MCF 10A (cell line): Measurements from ENCODE around the gene LRRC7. TPM values are rescaled to one million over a fixed set of nuclear protein-coding genes. Genes with fewer than 3 reads are reported as not detected.

Experiments used
- BruUV-seq: library from RNA; stranded (reverse); fragments of 400-500 nt; replicated peaks from 2 replicates; lab custom pipeline; 2021; lab: Mats Ljungman, UMichigan
- CTCF ChIA-PET: fragments of 300-600 bp; sonication (Branson Sonifier 250); formaldehyde crosslinking; extraction: SDS; loops from one replicate; lab custom pipeline; 2021; ENCODE audit warnings: antibody characterized with exemption, inconsistent platforms; lab: Yijun Ruan, JAX
- POLR2A ChIA-PET: fragments of 300-600, 350-650 bp; sonication (Branson Sonifier 250); formaldehyde crosslinking; extraction: SDS; loops from one replicate; lab custom pipeline; 2020; ENCODE audit warnings: antibody characterized with exemption, inconsistent platforms; lab: Yijun Ruan, JAX
- DNase-seq: peaks from one replicate; pipeline ENCODE4 v3.0.0-alpha.2; 2018; ENCODE audit not compliant: unreplicated experiment
- H3K27ac Mint-ChIP-seq: one replicate; pipeline ENCODE4 v1.8.0; 2022; ENCODE audit warnings: mild to moderate bottlenecking, low read depth, mixed read lengths; ENCODE audit not compliant: unreplicated experiment
- H3K27me3 Mint-ChIP-seq: one replicate; pipeline ENCODE4 v1.8.0; 2022; ENCODE audit warnings: mixed read lengths; ENCODE audit not compliant: insufficient read depth, unreplicated experiment
- H3K36me3 Mint-ChIP-seq: one replicate; pipeline ENCODE4 v1.8.0; 2022; ENCODE audit warnings: mild to moderate bottlenecking, moderate library complexity, mixed read lengths; ENCODE audit not compliant: insufficient read depth, unreplicated experiment
- H3K4me1 Mint-ChIP-seq: one replicate; pipeline ENCODE4 v1.8.0; 2022; ENCODE audit warnings: mixed read lengths; ENCODE audit not compliant: insufficient read depth, unreplicated experiment
- H3K4me3 Mint-ChIP-seq: one replicate; pipeline ENCODE4 v1.8.0; 2022; ENCODE audit warnings: mild to moderate bottlenecking, moderate library complexity, mixed read lengths; ENCODE audit not compliant: unreplicated experiment
- H3K9me3 Mint-ChIP-seq: one replicate; pipeline ENCODE4 v1.8.0; 2022; ENCODE audit warnings: mixed read lengths; ENCODE audit not compliant: unreplicated experiment
- intact Hi-C: fragments of 100-400 bp; cut with micrococcal nuclease; formaldehyde crosslinking; loops from 2 replicates; pipeline ENCODE4 v1.14.1; 2022
- total RNA-seq: library from RNA; stranded (reverse); gene quantifications from 2 replicates; pipeline ENCODE4 v1.2.3, GENCODE V29; 2022
- TF ChIP-seq, protein P1 (sequence below): fragments of 200-600 bp; IDR thresholded peaks from one replicate; pipeline ENCODE4 v1.8.0; 2022; ENCODE audit warnings: antibody characterized with exemption, mild to moderate bottlenecking; ENCODE audit not compliant: unreplicated experiment

Gene LRRC7
- total RNA-seq, 1 experiment from 2014 or later: not detected

GRCh38 chr1:70101231-70101630 is 533.5 kb downstream of the LRRC7 start:
- no peaks in the 10 kb centered on the region for H3K4me1 Mint-ChIP-seq
- H3K4me3 Mint-ChIP-seq: no peak overlapping the region
- BruUV-seq: no TSS peak
- no peaks in the 10 kb centered on the region for H3K9me3 Mint-ChIP-seq
- H3K27me3 Mint-ChIP-seq: peaks cover 59% of the 10 kb centered on the region
- no peak overlapping the region for H3K27ac Mint-ChIP-seq
- TF ChIP-seq, protein P1, sequence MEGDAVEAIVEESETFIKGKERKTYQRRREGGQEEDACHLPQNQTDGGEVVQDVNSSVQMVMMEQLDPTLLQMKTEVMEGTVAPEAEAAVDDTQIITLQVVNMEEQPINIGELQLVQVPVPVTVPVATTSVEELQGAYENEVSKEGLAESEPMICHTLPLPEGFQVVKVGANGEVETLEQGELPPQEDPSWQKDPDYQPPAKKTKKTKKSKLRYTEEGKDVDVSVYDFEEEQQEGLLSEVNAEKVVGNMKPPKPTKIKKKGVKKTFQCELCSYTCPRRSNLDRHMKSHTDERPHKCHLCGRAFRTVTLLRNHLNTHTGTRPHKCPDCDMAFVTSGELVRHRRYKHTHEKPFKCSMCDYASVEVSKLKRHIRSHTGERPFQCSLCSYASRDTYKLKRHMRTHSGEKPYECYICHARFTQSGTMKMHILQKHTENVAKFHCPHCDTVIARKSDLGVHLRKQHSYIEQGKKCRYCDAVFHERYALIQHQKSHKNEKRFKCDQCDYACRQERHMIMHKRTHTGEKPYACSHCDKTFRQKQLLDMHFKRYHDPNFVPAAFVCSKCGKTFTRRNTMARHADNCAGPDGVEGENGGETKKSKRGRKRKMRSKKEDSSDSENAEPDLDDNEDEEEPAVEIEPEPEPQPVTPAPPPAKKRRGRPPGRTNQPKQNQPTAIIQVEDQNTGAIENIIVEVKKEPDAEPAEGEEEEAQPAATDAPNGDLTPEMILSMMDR: no peak
- CTCF ChIA-PET: no interaction called here
- H3K36me3 Mint-ChIP-seq: no peaks in the 10 kb centered on the region
- POLR2A ChIA-PET: no interaction called here
- DNase-seq: no peak
- intact Hi-C loops: no loop called here

GRCh38 chr1:70101774-70102173 is 534.1 kb downstream of the LRRC7 start:
- POLR2A ChIA-PET: no interaction called here
- no peaks in the 10 kb centered on the region for H3K36me3 Mint-ChIP-seq
- H3K27ac Mint-ChIP-seq: no peak overlapping the region
- peaks cover 59% of the 10 kb centered on the region for H3K27me3 Mint-ChIP-seq
- BruUV-seq: no TSS peak
- DNase-seq: no peak
- intact Hi-C loops: no loop called here
- CTCF ChIA-PET: no interaction called here
- TF ChIP-seq, protein P1: no peak
- no peak overlapping the region for H3K4me3 Mint-ChIP-seq
- no peaks in the 10 kb centered on the region for H3K9me3 Mint-ChIP-seq
- no peaks in the 10 kb centered on the region for H3K4me1 Mint-ChIP-seq

DNA sequence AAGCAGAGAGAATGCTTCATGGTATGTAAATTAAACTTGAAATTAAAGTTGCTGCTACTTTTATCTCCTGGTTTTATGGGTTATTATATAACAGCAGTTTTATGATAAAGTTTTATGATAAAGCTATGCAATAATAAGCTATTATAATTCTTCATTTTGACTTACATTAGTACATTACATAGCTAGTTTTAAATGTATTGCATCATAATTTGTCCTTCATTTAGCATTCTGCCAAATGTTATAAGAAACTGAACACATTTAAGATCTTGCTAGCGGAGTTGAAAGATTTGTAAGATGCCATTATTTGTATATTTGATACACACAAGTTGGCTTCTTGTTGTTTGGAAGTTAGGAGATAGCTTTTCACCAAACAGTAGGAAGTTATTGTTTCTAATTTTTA is 536.0 kb downstream of the LRRC7 start:
- H3K4me1 Mint-ChIP-seq: no peaks in the 10 kb centered on the region
- intact Hi-C loops: no loop called here

GRCh38 chr1:70109241-70109640 is 541.5 kb downstream of the LRRC7 start:
- H3K4me3 Mint-ChIP-seq: no peak overlapping the region
- ChIA-PET CTCF (no interaction called here), POLR2A (interaction anchor here (0.7 kb wide), 2 partner anchors 53 to 171 kb away, joined by 3 to 4 read pairs; no protein-coding TSS in a partner anchor)
- intact Hi-C loops: no loop called here
- BruUV-seq: no TSS peak
- TF ChIP-seq, protein P1: no peak
- no peaks in the 10 kb centered on the region for H3K36me3 Mint-ChIP-seq
- H3K27me3 Mint-ChIP-seq: peaks cover 67% of the 10 kb centered on the region
- no peak overlapping the region for H3K27ac Mint-ChIP-seq
- H3K4me1 Mint-ChIP-seq: no peaks in the 10 kb centered on the region
- no peak for DNase-seq
- no peaks in the 10 kb centered on the region for H3K9me3 Mint-ChIP-seq

More for the DNA sequence above, 536.0 kb downstream of the LRRC7 start:
- no peak for DNase-seq
- peaks cover 62% of the 10 kb centered on the region for H3K27me3 Mint-ChIP-seq
- no peaks in the 10 kb centered on the region for H3K36me3 Mint-ChIP-seq
- no peak overlapping the region for H3K27ac Mint-ChIP-seq
- no peaks in the 10 kb centered on the region for H3K9me3 Mint-ChIP-seq
- ChIA-PET POLR2A (no interaction called here), CTCF (interaction anchor here (0.9 kb wide), 1 partner anchor 29 kb away, joined by 3 read pairs; no protein-coding TSS in a partner anchor)
- BruUV-seq: no TSS peak
- TF ChIP-seq, protein P1: no peak
- no peak overlapping the region for H3K4me3 Mint-ChIP-seq
